Erythroblast (primary cell): ENCODE data around the gene LTBP1.

Experiments used
- GATA1 ChIP-seq: IDR thresholded peaks from 2 replicates; pipeline ENCODE4 v1.6.1; 2011; ENCODE audit warnings: low read depth, mild to moderate bottlenecking, control low read depth, low read length, moderate library complexity
- POLR2A ChIP-seq: IDR thresholded peaks from 2 replicates; pipeline ENCODE4 v1.6.1; 2011; ENCODE audit warnings: mild to moderate bottlenecking, low read length

- TF ChIP-seq POLR2A (no peak), GATA1 (no peak)
These were observed 20.6 kb upstream of the LTBP1 start for GRCh38 chr2:32925976-32926707.
